ENCODE measurements around the gene PDXK. TPM values are rescaled to one million over a fixed set of nuclear protein-coding genes. Genes with fewer than 3 reads are reported as not detected.

The PDXK gene
- total and polyA plus RNA-seq, 2 of the 13 experiments (the other 11 are each of a cell fraction or from before 2014, with no cell fraction given): 114 to 184 TPM

DNA sequence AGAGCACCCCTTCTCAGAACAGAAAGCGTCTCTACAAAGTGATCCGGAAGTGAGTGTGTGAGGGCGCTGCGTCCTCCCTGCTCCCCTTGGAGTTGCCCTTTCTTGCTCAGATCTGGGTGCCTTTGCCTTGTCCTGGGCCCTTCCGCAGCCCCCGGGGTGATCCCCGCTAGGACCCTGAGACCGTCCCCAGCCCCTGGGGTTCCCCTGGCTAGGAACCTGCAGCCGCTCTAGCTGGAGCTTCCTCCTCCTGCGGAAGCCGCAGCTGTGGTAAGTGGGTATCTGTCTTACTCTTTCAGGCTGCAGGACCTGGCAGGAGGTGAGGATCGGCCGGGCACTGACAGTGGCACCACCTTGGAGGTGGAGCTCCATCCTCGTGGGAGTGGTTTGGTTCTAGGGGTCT, 81.6 kb downstream of the PDXK start:
- ChIA-PET CTCF (ENCODE audit: low intra/inter-chr PET ratio, low total read pairs) (no interaction called here), POLR2A (no interaction called here)
- TF ChIP-seq, protein P1, sequence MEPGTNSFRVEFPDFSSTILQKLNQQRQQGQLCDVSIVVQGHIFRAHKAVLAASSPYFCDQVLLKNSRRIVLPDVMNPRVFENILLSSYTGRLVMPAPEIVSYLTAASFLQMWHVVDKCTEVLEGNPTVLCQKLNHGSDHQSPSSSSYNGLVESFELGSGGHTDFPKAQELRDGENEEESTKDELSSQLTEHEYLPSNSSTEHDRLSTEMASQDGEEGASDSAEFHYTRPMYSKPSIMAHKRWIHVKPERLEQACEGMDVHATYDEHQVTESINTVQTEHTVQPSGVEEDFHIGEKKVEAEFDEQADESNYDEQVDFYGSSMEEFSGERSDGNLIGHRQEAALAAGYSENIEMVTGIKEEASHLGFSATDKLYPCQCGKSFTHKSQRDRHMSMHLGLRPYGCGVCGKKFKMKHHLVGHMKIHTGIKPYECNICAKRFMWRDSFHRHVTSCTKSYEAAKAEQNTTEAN (CRISPR knock-in tag; conservative IDR thresholded peaks at IDR 0.05): no peak
- TF ChIP-seq CHD2 (IDR thresholded peaks at IDR 0.05; ENCODE audit: low read depth, low read length) (no peak), YEATS2 (CRISPR knock-in tag; IDR thresholded peaks at IDR 0.05; ENCODE audit: borderline replicate concordance) (no peak), ZNF879 (CRISPR knock-in tag; IDR thresholded peaks at IDR 0.05) (no peak), ZMYM4 (CRISPR knock-in tag; IDR thresholded peaks at IDR 0.05) (no peak), ATF7 (IDR thresholded peaks at IDR 0.05) (no peak), ATF7 (CRISPR knock-in tag; IDR thresholded peaks at IDR 0.05) (no peak), RBM22 (optimal IDR thresholded peaks at IDR 0.05; ENCODE audit: low read length) (no peak)
- TF ChIP-seq, protein P2, sequence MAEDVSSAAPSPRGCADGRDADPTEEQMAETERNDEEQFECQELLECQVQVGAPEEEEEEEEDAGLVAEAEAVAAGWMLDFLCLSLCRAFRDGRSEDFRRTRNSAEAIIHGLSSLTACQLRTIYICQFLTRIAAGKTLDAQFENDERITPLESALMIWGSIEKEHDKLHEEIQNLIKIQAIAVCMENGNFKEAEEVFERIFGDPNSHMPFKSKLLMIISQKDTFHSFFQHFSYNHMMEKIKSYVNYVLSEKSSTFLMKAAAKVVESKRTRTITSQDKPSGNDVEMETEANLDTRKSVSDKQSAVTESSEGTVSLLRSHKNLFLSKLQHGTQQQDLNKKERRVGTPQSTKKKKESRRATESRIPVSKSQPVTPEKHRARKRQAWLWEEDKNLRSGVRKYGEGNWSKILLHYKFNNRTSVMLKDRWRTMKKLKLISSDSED (CRISPR knock-in tag; IDR thresholded peaks at IDR 0.05): no peak
- TF ChIP-seq, protein P3, sequence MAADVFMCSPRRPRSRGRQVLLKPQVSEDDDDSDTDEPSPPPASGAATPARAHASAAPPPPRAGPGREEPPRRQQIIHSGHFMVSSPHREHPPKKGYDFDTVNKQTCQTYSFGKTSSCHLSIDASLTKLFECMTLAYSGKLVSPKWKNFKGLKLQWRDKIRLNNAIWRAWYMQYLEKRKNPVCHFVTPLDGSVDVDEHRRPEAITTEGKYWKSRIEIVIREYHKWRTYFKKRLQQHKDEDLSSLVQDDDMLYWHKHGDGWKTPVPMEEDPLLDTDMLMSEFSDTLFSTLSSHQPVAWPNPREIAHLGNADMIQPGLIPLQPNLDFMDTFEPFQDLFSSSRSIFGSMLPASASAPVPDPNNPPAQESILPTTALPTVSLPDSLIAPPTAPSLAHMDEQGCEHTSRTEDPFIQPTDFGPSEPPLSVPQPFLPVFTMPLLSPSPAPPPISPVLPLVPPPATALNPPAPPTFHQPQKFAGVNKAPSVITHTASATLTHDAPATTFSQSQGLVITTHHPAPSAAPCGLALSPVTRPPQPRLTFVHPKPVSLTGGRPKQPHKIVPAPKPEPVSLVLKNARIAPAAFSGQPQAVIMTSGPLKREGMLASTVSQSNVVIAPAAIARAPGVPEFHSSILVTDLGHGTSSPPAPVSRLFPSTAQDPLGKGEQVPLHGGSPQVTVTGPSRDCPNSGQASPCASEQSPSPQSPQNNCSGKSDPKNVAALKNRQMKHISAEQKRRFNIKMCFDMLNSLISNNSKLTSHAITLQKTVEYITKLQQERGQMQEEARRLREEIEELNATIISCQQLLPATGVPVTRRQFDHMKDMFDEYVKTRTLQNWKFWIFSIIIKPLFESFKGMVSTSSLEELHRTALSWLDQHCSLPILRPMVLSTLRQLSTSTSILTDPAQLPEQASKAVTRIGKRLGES (CRISPR knock-in tag; IDR thresholded peaks at IDR 0.05; ENCODE audit: borderline replicate concordance): no peak
- TF ChIP-seq, protein P4, sequence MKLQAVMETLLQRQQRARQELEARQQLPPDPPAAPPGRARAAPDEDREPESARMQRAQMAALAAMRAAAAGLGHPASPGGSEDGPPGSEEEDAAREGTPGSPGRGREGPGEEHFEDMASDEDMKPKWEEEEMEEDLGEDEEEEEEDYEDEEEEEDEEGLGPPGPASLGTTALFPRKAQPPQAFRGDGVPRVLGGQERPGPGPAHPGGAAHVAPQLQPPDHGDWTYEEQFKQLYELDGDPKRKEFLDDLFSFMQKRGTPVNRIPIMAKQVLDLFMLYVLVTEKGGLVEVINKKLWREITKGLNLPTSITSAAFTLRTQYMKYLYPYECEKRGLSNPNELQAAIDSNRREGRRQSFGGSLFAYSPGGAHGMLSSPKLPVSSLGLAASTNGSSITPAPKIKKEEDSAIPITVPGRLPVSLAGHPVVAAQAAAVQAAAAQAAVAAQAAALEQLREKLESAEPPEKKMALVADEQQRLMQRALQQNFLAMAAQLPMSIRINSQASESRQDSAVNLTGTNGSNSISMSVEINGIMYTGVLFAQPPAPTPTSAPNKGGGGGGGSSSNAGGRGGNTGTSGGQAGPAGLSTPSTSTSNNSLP (IDR thresholded peaks at IDR 0.05; ENCODE audit: low read depth, low read length): no peak
- Histone ChIP-seq H3K4me1 (ENCODE audit: insufficient read depth, low read length) (no peaks in the 10 kb centered on the region), H3K4me3 (replicated peaks in 1 of 3; ENCODE audit: insufficient read depth in 1 of 3, low read depth in 2 of 3, low read length in 3 of 3) (no peak overlapping the region), H3K79me2 (ENCODE audit: insufficient read depth, low read length) (no peaks in the 10 kb centered on the region), H3K27me3 (ENCODE audit: control insufficient read depth in 1 of 2, insufficient read depth in 2 of 2, low read length in 2 of 2) (no peaks in the 10 kb centered on the region), H3K4me2 (ENCODE audit: low read depth, low read length) (no peak overlapping the region), H3K27ac (ENCODE audit: extremely low read length, insufficient read depth, low read length) (no peak overlapping the region), H2AFZ (ENCODE audit: low read length) (no peak overlapping the region), H4K20me1 (ENCODE audit: insufficient read depth, low read length) (no peaks in the 10 kb centered on the region), H3K36me3 (replicated peaks in 1 of 2; ENCODE audit: control insufficient read depth in 1 of 2, insufficient read depth in 2 of 2, low read length in 2 of 2) (peaks cover 47 to 78% of the 10 kb centered on the region in 2 experiments), H3K9ac (ENCODE audit: insufficient read depth, low read depth, low read length) (no peak overlapping the region), H3K9me3 (ENCODE audit: low read length) (no peaks in the 10 kb centered on the region)
- ATAC-seq (no peak), DNase-seq (ENCODE audit: low spot score) (no peak), FAIRE-seq (no peak)
- 92% methylated on average over 11 of the region's 14 CpGs for WGBS (ENCODE audit: low lambda C conversion rate)
- intact Hi-C loops (cut with micrococcal nuclease; ENCODE audit: unreplicated experiment) (no loop called here), in situ Hi-C loops (cut with HindIII; ENCODE audit: extremely low pct_ligation_motif_present, low pct_unique_long_range_greater_than_20kb) (no loop called here)
- no TSS peak for BruUV-seq (replicated peaks)

Data from HepG2 (cell line).